Ramos (cell line): Measurements from ENCODE around the gene LACRT.
"Not testable (repeated sequence)": the region's sequence is repeated elsewhere in the genome, so short reads cannot be mapped to it uniquely, and the experiment has no call there.

Source experiments
- in situ Hi-C: fragments of 300-500 bp; cut with MboI; formaldehyde crosslinking; loops from one replicate; pipeline ENCODE4 v1.14.3; 2022; ENCODE audit warnings: low sequenced_read_pairs; ENCODE audit not compliant: unreplicated experiment

Gene LACRT

GRCh38 chr12:54634795-54635194 is at the start of gene LACRT:
Gene LACRT (minus strand): TSS chr12:54634895. CDS start chr12:54634841, 54 bp downstream.
- in situ Hi-C loops: no loop called here

- in situ Hi-C loops: no loop called here
These were observed 48.7 kb upstream of the LACRT start for GRCh38 chr12:54683398-54683797.

- in situ Hi-C loops: no loop called here
These were observed 48.0 kb upstream of the LACRT start for GRCh38 chr12:54682674-54683073.

- in situ Hi-C loops: no loop called here
These were observed 45.7 kb upstream of the LACRT start for GRCh38 chr12:54680374-54680773.

GRCh38 chr12:54678131-54678530 is 43.4 kb upstream of the LACRT start:
- in situ Hi-C loops: no loop called here

GRCh38 chr12:54667945-54668344 is 33.2 kb upstream of the LACRT start:
- in situ Hi-C loops: no loop called here

GRCh38 chr12:54666008-54666407 is 31.3 kb upstream of the LACRT start:
- in situ Hi-C loops: no loop called here

- in situ Hi-C loops: not testable (repeated sequence)
These were observed 30.4 kb upstream of the LACRT start for GRCh38 chr12:54665022-54665635.

GRCh38 chr12:54663603-54664002 is 28.9 kb upstream of the LACRT start:
- in situ Hi-C loops: no loop called here

- in situ Hi-C loops: no loop called here
These were observed 27.3 kb upstream of the LACRT start for GRCh38 chr12:54662026-54662425.

GRCh38 chr12:54661048-54661447 is 26.4 kb upstream of the LACRT start:
- in situ Hi-C loops: no loop called here

- in situ Hi-C loops: no loop called here
These were observed 25.7 kb upstream of the LACRT start for GRCh38 chr12:54660320-54660962.

- in situ Hi-C loops: no loop called here
These were observed 23.9 kb upstream of the LACRT start for GRCh38 chr12:54658306-54659264.

GRCh38 chr12:54657105-54657607 is 22.5 kb upstream of the LACRT start:
- in situ Hi-C loops: no loop called here

GRCh38 chr12:54654926-54655325 is 20.2 kb upstream of the LACRT start:
- in situ Hi-C loops: no loop called here

- in situ Hi-C loops: no loop called here
These were observed 18.3 kb upstream of the LACRT start for GRCh38 chr12:54653025-54653424.

GRCh38 chr12:54650889-54651288 is 16.2 kb upstream of the LACRT start:
- in situ Hi-C loops: no loop called here

GRCh38 chr12:54650409-54650808 is 15.7 kb upstream of the LACRT start:
- in situ Hi-C loops: no loop called here

GRCh38 chr12:54649825-54650224 is 15.1 kb upstream of the LACRT start:
- in situ Hi-C loops: no loop called here

- in situ Hi-C loops: no loop called here
These were observed 13.6 kb upstream of the LACRT start, which contains the start of gene DCD for GRCh38 chr12:54648265-54648664. Gene DCD (minus strand): TSS chr12:54648365. CDS start chr12:54648303, 62 bp downstream.

- in situ Hi-C loops: no loop called here
These were observed 6.9 kb upstream of the LACRT start for GRCh38 chr12:54641554-54641953.
